ENCODE results near the gene TUG1. TPM values are rescaled to one million over a fixed set of nuclear protein-coding genes. Genes with fewer than 3 reads are reported as not detected.

Gene TUG1
- total and polyA plus RNA-seq, 4 donors = 11.3 to 32.9 (median 18.2) TPM

DNA sequence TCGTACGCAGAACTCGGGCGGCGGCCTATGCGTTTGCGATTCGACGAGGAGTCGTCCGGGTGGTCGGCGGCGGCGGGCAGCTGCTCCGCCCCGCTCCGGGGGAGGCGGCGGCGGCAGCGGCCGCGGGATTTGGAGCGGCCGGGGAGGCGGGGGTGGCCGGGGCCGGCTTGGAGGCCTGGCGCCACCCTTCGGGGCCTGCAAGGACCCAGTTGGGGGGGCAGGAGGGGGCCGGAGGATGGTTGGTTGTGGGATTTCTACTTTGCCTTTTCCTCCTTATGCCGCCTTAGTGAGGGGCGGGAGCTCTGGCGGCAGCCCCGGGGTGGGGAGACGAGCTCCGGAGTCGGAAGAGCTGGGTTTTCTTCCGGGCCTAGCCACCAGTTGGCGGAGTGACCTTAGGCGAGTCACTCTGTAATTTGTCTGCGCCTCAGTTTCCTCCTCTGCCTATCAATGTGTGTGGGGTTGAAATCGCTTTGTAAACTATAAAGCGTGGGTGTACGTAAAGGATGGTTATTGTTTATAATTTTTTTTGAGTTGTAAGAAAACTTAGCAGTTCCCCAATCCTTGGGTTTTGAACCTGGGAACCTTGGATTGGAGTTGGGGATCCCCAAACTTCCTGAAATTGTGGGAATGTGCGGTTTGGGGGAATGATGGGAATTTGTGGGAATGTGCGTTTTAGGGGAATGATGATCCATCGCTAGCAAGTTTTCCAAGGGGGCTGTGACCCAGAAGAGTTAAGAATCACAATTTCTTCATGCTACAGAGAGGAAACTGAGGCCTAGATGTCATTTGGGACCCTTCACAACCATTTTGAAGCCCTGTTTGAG is 679 bp downstream of the TUG1 start (continued):
- TF ChIP-seq, protein P1, sequence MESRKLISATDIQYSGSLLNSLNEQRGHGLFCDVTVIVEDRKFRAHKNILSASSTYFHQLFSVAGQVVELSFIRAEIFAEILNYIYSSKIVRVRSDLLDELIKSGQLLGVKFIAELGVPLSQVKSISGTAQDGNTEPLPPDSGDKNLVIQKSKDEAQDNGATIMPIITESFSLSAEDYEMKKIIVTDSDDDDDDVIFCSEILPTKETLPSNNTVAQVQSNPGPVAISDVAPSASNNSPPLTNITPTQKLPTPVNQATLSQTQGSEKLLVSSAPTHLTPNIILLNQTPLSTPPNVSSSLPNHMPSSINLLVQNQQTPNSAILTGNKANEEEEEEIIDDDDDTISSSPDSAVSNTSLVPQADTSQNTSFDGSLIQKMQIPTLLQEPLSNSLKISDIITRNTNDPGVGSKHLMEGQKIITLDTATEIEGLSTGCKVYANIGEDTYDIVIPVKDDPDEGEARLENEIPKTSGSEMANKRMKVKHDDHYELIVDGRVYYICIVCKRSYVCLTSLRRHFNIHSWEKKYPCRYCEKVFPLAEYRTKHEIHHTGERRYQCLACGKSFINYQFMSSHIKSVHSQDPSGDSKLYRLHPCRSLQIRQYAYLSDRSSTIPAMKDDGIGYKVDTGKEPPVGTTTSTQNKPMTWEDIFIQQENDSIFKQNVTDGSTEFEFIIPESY (IDR thresholded peaks at IDR 0.05) = no peak
- TF ChIP-seq FOXA1 (IDR thresholded peaks at IDR 0.05) = no peak
- no peak for TF ChIP-seq EGR1 (IDR thresholded peaks at IDR 0.05; ENCODE audit: low read depth in 2 of 2)
- TF ChIP-seq RAD21 (IDR thresholded peaks at IDR 0.05) = no peak
- no peak for TF ChIP-seq RXRA (IDR thresholded peaks at IDR 0.05)
- no peak for TF ChIP-seq HNF4G (IDR thresholded peaks at IDR 0.05)
- TF ChIP-seq YY1 (IDR thresholded peaks at IDR 0.05) = no peak

DNA sequence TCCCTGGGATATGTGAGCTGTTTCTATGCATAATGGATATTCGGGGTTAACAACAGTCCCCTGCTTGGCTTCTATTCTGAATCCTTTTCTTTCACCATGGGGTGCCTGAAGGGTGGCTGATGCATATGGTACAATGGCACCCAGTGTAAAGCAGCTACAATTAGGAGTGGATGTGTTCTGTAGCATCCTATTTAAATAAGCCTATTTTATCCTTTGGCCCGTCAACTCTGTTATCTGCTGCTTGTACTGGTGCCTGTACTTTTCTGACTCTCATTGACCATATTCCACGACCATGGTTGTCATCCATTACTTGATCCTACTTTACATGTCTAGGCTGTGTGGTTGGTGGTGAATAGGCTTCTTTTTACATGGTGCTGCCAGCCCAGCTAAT is 1.3 kb downstream of the TUG1 start:
- TF ChIP-seq, protein P2, sequence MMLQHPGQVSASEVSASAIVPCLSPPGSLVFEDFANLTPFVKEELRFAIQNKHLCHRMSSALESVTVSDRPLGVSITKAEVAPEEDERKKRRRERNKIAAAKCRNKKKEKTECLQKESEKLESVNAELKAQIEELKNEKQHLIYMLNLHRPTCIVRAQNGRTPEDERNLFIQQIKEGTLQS (IDR thresholded peaks at IDR 0.05) = no peak
- no peak for TF ChIP-seq YY1 (IDR thresholded peaks at IDR 0.05)
- no peak for TF ChIP-seq FOXA2 (IDR thresholded peaks at IDR 0.05)
- no peak for TF ChIP-seq EGR1 (IDR thresholded peaks at IDR 0.05; ENCODE audit: low read depth in 2 of 2)
- TF ChIP-seq, protein P1 (IDR thresholded peaks at IDR 0.05) = no peak
- TF ChIP-seq, protein P3, sequence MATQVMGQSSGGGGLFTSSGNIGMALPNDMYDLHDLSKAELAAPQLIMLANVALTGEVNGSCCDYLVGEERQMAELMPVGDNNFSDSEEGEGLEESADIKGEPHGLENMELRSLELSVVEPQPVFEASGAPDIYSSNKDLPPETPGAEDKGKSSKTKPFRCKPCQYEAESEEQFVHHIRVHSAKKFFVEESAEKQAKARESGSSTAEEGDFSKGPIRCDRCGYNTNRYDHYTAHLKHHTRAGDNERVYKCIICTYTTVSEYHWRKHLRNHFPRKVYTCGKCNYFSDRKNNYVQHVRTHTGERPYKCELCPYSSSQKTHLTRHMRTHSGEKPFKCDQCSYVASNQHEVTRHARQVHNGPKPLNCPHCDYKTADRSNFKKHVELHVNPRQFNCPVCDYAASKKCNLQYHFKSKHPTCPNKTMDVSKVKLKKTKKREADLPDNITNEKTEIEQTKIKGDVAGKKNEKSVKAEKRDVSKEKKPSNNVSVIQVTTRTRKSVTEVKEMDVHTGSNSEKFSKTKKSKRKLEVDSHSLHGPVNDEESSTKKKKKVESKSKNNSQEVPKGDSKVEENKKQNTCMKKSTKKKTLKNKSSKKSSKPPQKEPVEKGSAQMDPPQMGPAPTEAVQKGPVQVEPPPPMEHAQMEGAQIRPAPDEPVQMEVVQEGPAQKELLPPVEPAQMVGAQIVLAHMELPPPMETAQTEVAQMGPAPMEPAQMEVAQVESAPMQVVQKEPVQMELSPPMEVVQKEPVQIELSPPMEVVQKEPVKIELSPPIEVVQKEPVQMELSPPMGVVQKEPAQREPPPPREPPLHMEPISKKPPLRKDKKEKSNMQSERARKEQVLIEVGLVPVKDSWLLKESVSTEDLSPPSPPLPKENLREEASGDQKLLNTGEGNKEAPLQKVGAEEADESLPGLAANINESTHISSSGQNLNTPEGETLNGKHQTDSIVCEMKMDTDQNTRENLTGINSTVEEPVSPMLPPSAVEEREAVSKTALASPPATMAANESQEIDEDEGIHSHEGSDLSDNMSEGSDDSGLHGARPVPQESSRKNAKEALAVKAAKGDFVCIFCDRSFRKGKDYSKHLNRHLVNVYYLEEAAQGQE (IDR thresholded peaks at IDR 0.05) = no peak
- TF ChIP-seq NR2F2 (IDR thresholded peaks at IDR 0.05) = no peak
- no peak for TF ChIP-seq SP1 (IDR thresholded peaks at IDR 0.05)
- no peak for TF ChIP-seq FOXA1 (IDR thresholded peaks at IDR 0.05)
- no peak for TF ChIP-seq HNF4G (IDR thresholded peaks at IDR 0.05)
- Histone ChIP-seq H3K4me1 (ENCODE audit: control insufficient read depth in 4 of 4, insufficient read depth in 4 of 4, low read length in 3 of 4) (peaks cover 3 to 26% (median 18%) of the 10 kb centered on the region in 4 donors), H3K36me3 (ENCODE audit: control insufficient read depth in 4 of 4, insufficient read depth in 3 of 4, low read depth in 1 of 4, low read length in 3 of 4) (peaks cover 4 to 29% (median 24%) of the 10 kb centered on the region in 4 donors), H3K27ac (ENCODE audit: low read depth in 1 of 2, low read length in 2 of 2) (no peak overlapping the region), H3K4me3 (ENCODE audit: low read depth in 1 of 3, low read length in 3 of 3) (peak overlapping the region; percentile 86 to 96 (median 86)), H3K27me3 (ENCODE audit: control insufficient read depth in 4 of 4, insufficient read depth in 4 of 4, low read length in 3 of 4) (no peaks in the 10 kb centered on the region), H3K9ac (ENCODE audit: low read depth in 1 of 2, low read length in 2 of 2) (peak overlapping the region in 1 of 2 donors; percentile 72), H3K9me3 (ENCODE audit: control insufficient read depth in 4 of 4, low read length in 3 of 4) (peaks cover 0 to 4% (median 2%) of the 10 kb centered on the region in 4 donors)
- 59% methylated on average over 3 of the region's 3 CpGs for WGBS
- DNase-seq (ENCODE audit: low spot score) = no peak
